Measurements from ENCODE around the gene FAM83C. TPM values are rescaled to one million over a fixed set of nuclear protein-coding genes. Genes with fewer than 3 reads are reported as not detected.

The FAM83C gene
- total and polyA plus RNA-seq, 2 donors (not counting 1 experiment from before 2014, with no cell fraction given) = not detected

GRCh38 chr20:35314816-35315631, 22.8 kb upstream of the FAM83C start:
- Mint-ChIP-seq H3K27ac (no peak overlapping the region), H3K27me3 (no peaks in the 10 kb centered on the region), H3K4me3 (no peak overlapping the region), H3K9me3 (ENCODE audit: insufficient read depth) (no peaks in the 10 kb centered on the region), H3K4me1 (no peaks in the 10 kb centered on the region)
- no peaks in the 10 kb centered on the region for H3K79me2 ChIP-seq (ENCODE audit: control insufficient read depth, insufficient read depth, low read length)
- whole genome bisulfite sequencing (ENCODE audit: insufficient coverage) = 48% methylated on average over 2 of the region's 3 CpGs
- no peaks in the 10 kb centered on the region for H4K20me1 ChIP-seq (ENCODE audit: control insufficient read depth, insufficient read depth, low read length, poor library complexity, severe bottlenecking)
- H3K9ac ChIP-seq (ENCODE audit: low read length) = no peak overlapping the region
- DNase-seq = no peak
- intact Hi-C loops (cut with micrococcal nuclease) = no loop called here
- peaks cover 0 to 9% of the 10 kb centered on the region in 2 experiments for H3K36me3 ChIP-seq (replicated peaks in 1 of 2; ENCODE audit: control extremely low read depth in 1 of 2, control insufficient read depth in 1 of 2, extremely low read depth in 1 of 2, insufficient read depth in 2 of 2, low read length in 1 of 2)
- no peaks in the 10 kb centered on the region for H3K27me3 ChIP-seq (replicated peaks in 1 of 4; ENCODE audit: control extremely low read depth in 1 of 4, control insufficient read depth in 3 of 4, insufficient read depth in 4 of 4, low read length in 3 of 4)
- no peaks in the 10 kb centered on the region for H3K4me1 ChIP-seq (ENCODE audit: control insufficient read depth in 2 of 2, insufficient read depth in 2 of 2, low read length in 2 of 2)
- CTCF ChIA-PET = no interaction called here
- no peak overlapping the region for H3K4me2 ChIP-seq (replicated peaks; ENCODE audit: low read depth, low read length, poor library complexity, severe bottlenecking)
- no peak overlapping the region for H3K4me3 ChIP-seq (ENCODE audit: control extremely low read depth in 1 of 5, extremely low read depth in 1 of 5, insufficient read depth in 1 of 5, low read depth in 2 of 5, low read length in 4 of 5)
- TF ChIP-seq EZH2 (IDR thresholded peaks at IDR 0.05; ENCODE audit: borderline replicate concordance, insufficient read depth, low read depth, low read length, poor library complexity, severe bottlenecking) = no peak
- TF ChIP-seq, protein P1, sequence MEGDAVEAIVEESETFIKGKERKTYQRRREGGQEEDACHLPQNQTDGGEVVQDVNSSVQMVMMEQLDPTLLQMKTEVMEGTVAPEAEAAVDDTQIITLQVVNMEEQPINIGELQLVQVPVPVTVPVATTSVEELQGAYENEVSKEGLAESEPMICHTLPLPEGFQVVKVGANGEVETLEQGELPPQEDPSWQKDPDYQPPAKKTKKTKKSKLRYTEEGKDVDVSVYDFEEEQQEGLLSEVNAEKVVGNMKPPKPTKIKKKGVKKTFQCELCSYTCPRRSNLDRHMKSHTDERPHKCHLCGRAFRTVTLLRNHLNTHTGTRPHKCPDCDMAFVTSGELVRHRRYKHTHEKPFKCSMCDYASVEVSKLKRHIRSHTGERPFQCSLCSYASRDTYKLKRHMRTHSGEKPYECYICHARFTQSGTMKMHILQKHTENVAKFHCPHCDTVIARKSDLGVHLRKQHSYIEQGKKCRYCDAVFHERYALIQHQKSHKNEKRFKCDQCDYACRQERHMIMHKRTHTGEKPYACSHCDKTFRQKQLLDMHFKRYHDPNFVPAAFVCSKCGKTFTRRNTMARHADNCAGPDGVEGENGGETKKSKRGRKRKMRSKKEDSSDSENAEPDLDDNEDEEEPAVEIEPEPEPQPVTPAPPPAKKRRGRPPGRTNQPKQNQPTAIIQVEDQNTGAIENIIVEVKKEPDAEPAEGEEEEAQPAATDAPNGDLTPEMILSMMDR (IDR thresholded peaks at IDR 0.05) = no peak
- no peak overlapping the region for H2AFZ ChIP-seq (ENCODE audit: insufficient read depth, low read depth, low read length, poor library complexity, severe bottlenecking)
- H3K9me3 ChIP-seq (ENCODE audit: control extremely low read depth in 1 of 3, control insufficient read depth in 2 of 3, insufficient read depth in 1 of 3, low read length in 2 of 3) = no peaks in the 10 kb centered on the region
- no peak for ATAC-seq (ENCODE audit: low read depth)
- no peak overlapping the region for H3K27ac ChIP-seq (ENCODE audit: low read length in 2 of 2)
- POLR2A ChIA-PET = no interaction called here

GRCh38 chr20:35312318-35312717, 20.1 kb upstream of the FAM83C start:
- WGBS (ENCODE audit: insufficient coverage) = no CpG with 5 or more reads among the region's 1 CpG
- no peaks in the 10 kb centered on the region for H3K9me3 ChIP-seq (ENCODE audit: control extremely low read depth in 1 of 3, control insufficient read depth in 2 of 3, insufficient read depth in 1 of 3, low read length in 2 of 3)
- no peak for TF ChIP-seq EZH2 (IDR thresholded peaks at IDR 0.05; ENCODE audit: borderline replicate concordance, insufficient read depth, low read depth, low read length, poor library complexity, severe bottlenecking)
- TF ChIP-seq, protein P1 (IDR thresholded peaks at IDR 0.05) = no peak
- ChIA-PET POLR2A (no interaction called here), CTCF (interaction anchor here (1.3 kb wide), 1 partner anchor 10 kb away, joined by 4 read pairs; no protein-coding TSS in a partner anchor)
- no peak overlapping the region for H3K4me3 Mint-ChIP-seq
- DNase-seq (no peak), ATAC-seq (ENCODE audit: low read depth) (no peak)
- no peaks in the 10 kb centered on the region for H4K20me1 ChIP-seq (ENCODE audit: control insufficient read depth, insufficient read depth, low read length, poor library complexity, severe bottlenecking)
- intact Hi-C loops (cut with micrococcal nuclease) = no loop called here
- H3K27ac ChIP-seq (ENCODE audit: low read length in 2 of 2) = no peak overlapping the region
- no peak overlapping the region for H3K4me2 ChIP-seq (replicated peaks; ENCODE audit: low read depth, low read length, poor library complexity, severe bottlenecking)
- H3K4me1 Mint-ChIP-seq = no peaks in the 10 kb centered on the region
- H3K79me2 ChIP-seq (ENCODE audit: control insufficient read depth, insufficient read depth, low read length) = no peaks in the 10 kb centered on the region
- H3K4me1 ChIP-seq (ENCODE audit: control insufficient read depth in 2 of 2, insufficient read depth in 2 of 2, low read length in 2 of 2) = no peaks in the 10 kb centered on the region
- peaks cover 0 to 3% of the 10 kb centered on the region in 2 experiments for H3K36me3 ChIP-seq (replicated peaks in 1 of 2; ENCODE audit: control extremely low read depth in 1 of 2, control insufficient read depth in 1 of 2, extremely low read depth in 1 of 2, insufficient read depth in 2 of 2, low read length in 1 of 2)
- no peak overlapping the region for H2AFZ ChIP-seq (ENCODE audit: insufficient read depth, low read depth, low read length, poor library complexity, severe bottlenecking)
- H3K4me3 ChIP-seq (ENCODE audit: control extremely low read depth in 1 of 5, extremely low read depth in 1 of 5, insufficient read depth in 1 of 5, low read depth in 2 of 5, low read length in 4 of 5) = no peak overlapping the region
- no peak overlapping the region for H3K27ac Mint-ChIP-seq
- no peak overlapping the region for H3K9ac ChIP-seq (ENCODE audit: low read length)
- H3K9me3 Mint-ChIP-seq (ENCODE audit: insufficient read depth) = no peaks in the 10 kb centered on the region
- H3K27me3 ChIP-seq (replicated peaks in 1 of 4; ENCODE audit: control extremely low read depth in 1 of 4, control insufficient read depth in 3 of 4, insufficient read depth in 4 of 4, low read length in 3 of 4) = no peaks in the 10 kb centered on the region
- no peaks in the 10 kb centered on the region for H3K27me3 Mint-ChIP-seq
